OCI-LY1 (cell line): ENCODE results near the gene GMPPA.

Experiments used
- H2AFZ ChIP-seq: fragments of 200-600 bp; sonication (generic), shearing (Covaris generic); 2 replicates; pipeline ENCODE4 v1.6.0; 2014; ENCODE audit warnings: antibody characterized with exemption, mild to moderate bottlenecking, low read length
- H3F3A ChIP-seq: fragments of 200-600 bp; sonication (generic), shearing (Covaris generic); 2 replicates; pipeline ENCODE4 v1.6.0; 2014; ENCODE audit warnings: mild to moderate bottlenecking, antibody characterized with exemption, low read length, moderate library complexity; ENCODE audit not compliant: insufficient read depth
- H3K27ac ChIP-seq: fragments of 200-600 bp; sonication (generic); 2 replicates; pipeline ENCODE4 v1.5.1; 2014; ENCODE audit warnings: low read length, mixed run types, mild to moderate bottlenecking, low read depth; ENCODE audit not compliant: poor library complexity, severe bottlenecking
- H3K27me3 ChIP-seq: fragments of 200-600 bp; sonication (generic); 2 replicates; pipeline ENCODE4 v1.6.0; 2014; ENCODE audit warnings: antibody characterized with exemption, mild to moderate bottlenecking, low read length, moderate library complexity; ENCODE audit not compliant: insufficient read depth
- H3K36me3 ChIP-seq: fragments of 200-600 bp; sonication (generic); 2 replicates; pipeline ENCODE4 v1.6.1; 2014; ENCODE audit warnings: mild to moderate bottlenecking, antibody characterized with exemption, low read length, moderate library complexity, mixed read lengths; ENCODE audit not compliant: insufficient read depth
- H3K4me1 ChIP-seq: fragments of 200-600 bp; sonication (generic); 2 replicates; pipeline ENCODE4 v1.5.1; 2014; ENCODE audit warnings: mild to moderate bottlenecking, low read length, moderate library complexity; ENCODE audit not compliant: insufficient read depth, severe bottlenecking
- H3K4me2 ChIP-seq: fragments of 200-600 bp; sonication (generic), shearing (Covaris generic); 2 replicates; pipeline ENCODE4 v1.6.1; 2014; ENCODE audit warnings: low read length
- H3K4me3 ChIP-seq: fragments of 200-600 bp; sonication (generic); 2 replicates; pipeline ENCODE4 v1.5.1; 2014; ENCODE audit warnings: low read length, low read depth, mild to moderate bottlenecking, mixed read lengths; ENCODE audit not compliant: poor library complexity, severe bottlenecking
- H3K79me2 ChIP-seq: fragments of 200-600 bp; shearing (Covaris generic); 2 replicates; pipeline ENCODE4 v1.6.1; 2016; ENCODE audit warnings: mixed run types, low read length, mixed read lengths; ENCODE audit not compliant: insufficient read depth
- H3K9ac ChIP-seq: fragments of 200-600 bp; sonication (generic), shearing (Covaris generic); 2 replicates; pipeline ENCODE4 v1.6.1; 2014; ENCODE audit warnings: mild to moderate bottlenecking, low read length, mixed read lengths
- H3K9me2 ChIP-seq: fragments of 200-600 bp; sonication (generic), shearing (Covaris generic); 2 replicates; pipeline ENCODE4 v1.6.1; 2014; ENCODE audit warnings: low read depth, mild to moderate bottlenecking, low read length, mixed read lengths
- H3K9me3 ChIP-seq: fragments of 200-600 bp; shearing (Covaris generic); 2 replicates; pipeline ENCODE4 v1.6.1; 2014; ENCODE audit warnings: low read length, mixed read lengths
- H4K20me1 ChIP-seq: fragments of 200-600 bp; sonication (generic), shearing (Covaris generic); 2 replicates; pipeline ENCODE4 v1.6.0; 2016; ENCODE audit warnings: mild to moderate bottlenecking, low read length; ENCODE audit not compliant: insufficient read depth
- EZH2 ChIP-seq: fragments of 200-600 bp; sonication (generic), shearing (Covaris generic); IDR thresholded peaks from 2 replicates; pipeline ENCODE4 v1.8.0; 2017; ENCODE audit warnings: borderline replicate concordance, mixed run types, mild to moderate bottlenecking, antibody characterized with exemption, low read length, moderate library complexity, mixed read lengths
- TF ChIP-seq, protein P1 (sequence below): fragments of 200-600 bp; sonication (generic), shearing (Covaris generic); IDR thresholded peaks from 2 replicates; pipeline ENCODE4 v1.5.1; 2017; ENCODE audit warnings: mild to moderate bottlenecking, antibody characterized with exemption, low read length, moderate library complexity, mixed read lengths

The GMPPA gene

DNA sequence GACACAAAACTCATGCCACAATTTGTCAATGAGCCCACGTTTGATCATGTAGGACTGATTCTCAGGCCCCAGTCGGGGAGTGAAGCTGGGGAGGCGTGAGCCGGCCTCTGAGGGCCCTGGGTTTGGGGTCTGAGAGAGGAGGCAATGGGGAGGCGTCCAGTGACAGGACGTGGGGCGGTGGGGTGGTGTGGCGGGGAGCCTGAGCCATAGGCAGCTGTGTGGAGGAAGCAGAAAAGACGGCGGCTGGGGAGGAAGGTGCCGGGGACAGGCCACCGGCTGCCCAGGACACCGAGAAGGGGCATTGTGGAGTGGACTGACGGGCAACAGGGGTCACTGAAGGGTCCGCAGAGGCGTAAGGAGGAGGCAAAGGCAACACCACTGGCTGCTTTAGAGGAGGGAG lies 37.7 kb downstream of the GMPPA start:
- Histone ChIP-seq H3K4me1 (no peaks in the 10 kb centered on the region), H3K9ac (no peak overlapping the region)

DNA sequence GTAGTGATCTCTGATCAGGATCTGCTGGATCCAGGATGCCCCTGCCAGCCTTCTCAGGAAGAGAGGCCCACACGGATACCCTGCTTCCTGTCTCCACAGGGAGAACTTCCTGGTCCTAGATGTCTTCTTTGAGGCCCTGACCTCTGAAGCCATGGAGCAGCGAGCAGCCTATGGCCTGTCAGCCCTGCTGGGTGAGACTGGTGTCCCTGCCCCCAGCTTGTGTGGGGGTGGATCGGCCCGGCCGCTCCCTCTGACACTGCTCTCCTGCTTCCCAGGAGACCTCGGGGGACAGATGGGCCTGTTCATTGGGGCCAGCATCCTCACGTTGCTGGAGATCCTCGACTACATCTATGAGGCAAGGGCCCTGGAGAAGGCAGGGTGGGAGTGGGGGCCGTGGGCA lies 38.3 kb downstream of the GMPPA start:
- no peaks in the 10 kb centered on the region for H3F3A ChIP-seq
- no peaks in the 10 kb centered on the region for H3K9me3 ChIP-seq
- TF ChIP-seq, protein P1, sequence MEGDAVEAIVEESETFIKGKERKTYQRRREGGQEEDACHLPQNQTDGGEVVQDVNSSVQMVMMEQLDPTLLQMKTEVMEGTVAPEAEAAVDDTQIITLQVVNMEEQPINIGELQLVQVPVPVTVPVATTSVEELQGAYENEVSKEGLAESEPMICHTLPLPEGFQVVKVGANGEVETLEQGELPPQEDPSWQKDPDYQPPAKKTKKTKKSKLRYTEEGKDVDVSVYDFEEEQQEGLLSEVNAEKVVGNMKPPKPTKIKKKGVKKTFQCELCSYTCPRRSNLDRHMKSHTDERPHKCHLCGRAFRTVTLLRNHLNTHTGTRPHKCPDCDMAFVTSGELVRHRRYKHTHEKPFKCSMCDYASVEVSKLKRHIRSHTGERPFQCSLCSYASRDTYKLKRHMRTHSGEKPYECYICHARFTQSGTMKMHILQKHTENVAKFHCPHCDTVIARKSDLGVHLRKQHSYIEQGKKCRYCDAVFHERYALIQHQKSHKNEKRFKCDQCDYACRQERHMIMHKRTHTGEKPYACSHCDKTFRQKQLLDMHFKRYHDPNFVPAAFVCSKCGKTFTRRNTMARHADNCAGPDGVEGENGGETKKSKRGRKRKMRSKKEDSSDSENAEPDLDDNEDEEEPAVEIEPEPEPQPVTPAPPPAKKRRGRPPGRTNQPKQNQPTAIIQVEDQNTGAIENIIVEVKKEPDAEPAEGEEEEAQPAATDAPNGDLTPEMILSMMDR: no peak
- no peak for TF ChIP-seq EZH2
- no peak overlapping the region for H3K27ac ChIP-seq
- peaks cover 7% of the 10 kb centered on the region; the same call in 1 of the 2 replicates for H3K27me3 ChIP-seq
- H3K9me2 ChIP-seq: no peaks in the 10 kb centered on the region
- H3K4me1 ChIP-seq: peaks cover 2% of the 10 kb centered on the region
- H4K20me1 ChIP-seq: no peaks in the 10 kb centered on the region
- H3K36me3 ChIP-seq: peaks cover 11% of the 10 kb centered on the region; the same call in 1 of the 2 replicates
- no peak overlapping the region for H3K9ac ChIP-seq
- H3K4me2 ChIP-seq: no peak overlapping the region
- H3K79me2 ChIP-seq: no peaks in the 10 kb centered on the region
- H3K4me3 ChIP-seq: no peak overlapping the region
- H2AFZ ChIP-seq: no peak overlapping the region

More for the DNA sequence above, 37.7 kb downstream of the GMPPA start:
- H3K9me3 ChIP-seq: no peaks in the 10 kb centered on the region
- no peak overlapping the region for H3K27ac ChIP-seq
- no peaks in the 10 kb centered on the region for H3K9me2 ChIP-seq
- H3F3A ChIP-seq: no peaks in the 10 kb centered on the region
- no peak overlapping the region for H2AFZ ChIP-seq
- peaks cover 7% of the 10 kb centered on the region; the same call in 1 of the 2 replicates for H3K27me3 ChIP-seq
- H3K4me3 ChIP-seq: no peak overlapping the region
- no peaks in the 10 kb centered on the region for H4K20me1 ChIP-seq
- no peaks in the 10 kb centered on the region for H3K79me2 ChIP-seq
- H3K36me3 ChIP-seq: peaks cover 11% of the 10 kb centered on the region; the same call in 1 of the 2 replicates
- TF ChIP-seq EZH2: no peak
- TF ChIP-seq, protein P1: no peak
- H3K4me2 ChIP-seq: no peak overlapping the region

DNA sequence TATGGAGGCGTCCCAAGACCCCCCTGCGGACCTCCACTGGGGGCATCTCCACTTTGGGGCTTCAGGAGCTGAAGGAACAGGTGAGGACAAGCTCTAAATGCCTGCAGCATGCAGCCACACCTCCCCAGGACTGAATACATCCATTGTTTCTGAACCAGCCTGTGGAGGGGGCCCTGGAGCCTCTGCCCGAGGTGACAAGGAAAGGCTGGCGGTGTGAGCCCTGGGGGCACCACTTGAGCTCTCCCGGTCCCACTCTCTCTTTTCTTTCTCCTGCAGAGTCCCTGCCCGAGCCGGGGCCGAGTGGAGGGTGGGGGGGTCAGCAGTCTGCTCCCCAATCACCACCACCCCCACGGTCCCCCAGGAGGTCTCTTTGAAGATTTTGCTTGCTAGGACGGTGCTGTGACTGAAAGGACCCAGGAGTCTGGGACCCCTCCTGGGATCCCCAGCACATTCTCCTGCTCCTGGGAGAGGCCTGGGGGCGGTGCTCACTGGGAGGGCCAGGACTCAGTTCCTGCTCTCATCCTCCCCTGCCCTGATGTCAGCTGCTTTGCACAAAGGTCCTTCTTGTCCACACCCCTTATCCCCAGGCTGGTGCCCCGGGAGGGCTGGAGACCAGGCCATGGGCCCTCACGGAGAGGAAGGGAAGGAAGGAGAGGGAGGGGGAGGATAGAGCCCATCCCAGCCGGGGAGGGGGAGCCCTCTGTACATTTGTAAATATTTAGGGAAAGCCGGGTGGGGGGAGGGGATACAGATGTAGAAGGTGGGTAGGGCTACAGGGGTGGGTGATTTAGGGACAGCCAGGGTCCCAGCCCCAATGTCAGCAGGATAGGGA lies 39.2 kb downstream of the GMPPA start:
- Histone ChIP-seq H3K9me2 (no peaks in the 10 kb centered on the region), H2AFZ (no peak overlapping the region), H3K9ac (no peak overlapping the region), H3K4me3 (no peak overlapping the region), H3K4me1 (peaks cover 8% of the 10 kb centered on the region), H4K20me1 (no peaks in the 10 kb centered on the region), H3F3A (no peaks in the 10 kb centered on the region), H3K4me2 (no peak overlapping the region), H3K36me3 (peaks cover 11% of the 10 kb centered on the region; the same call in 1 of the 2 replicates), H3K79me2 (no peaks in the 10 kb centered on the region), H3K9me3 (no peaks in the 10 kb centered on the region), H3K27me3 (peaks cover 4% of the 10 kb centered on the region; the same call in 1 of the 2 replicates), H3K27ac (no peak overlapping the region)
- no peak for TF ChIP-seq EZH2
- TF ChIP-seq, protein P1: no peak
